SK-N-SH (cell line): ENCODE results near the gene RASGRP2. TPM values are rescaled to one million over a fixed set of nuclear protein-coding genes. Genes with fewer than 3 reads are reported as not detected.
A peak's percentile ranks its signal among the peaks of the same experiment; 100 is the strongest.

Source experiments
- CTCF ChIA-PET: fragments of 300-600, 350-600 bp; formaldehyde crosslinking; extraction: SDS; loops from one replicate; lab custom pipeline; 2021; lab: Yijun Ruan, JAX
- POLR2A ChIA-PET: fragments of 350-600 bp; sonication (Branson Sonifier 250); formaldehyde crosslinking; extraction: SDS; loops from one replicate; lab custom pipeline; 2020; ENCODE audit warnings: antibody characterized with exemption, inconsistent platforms; lab: Yijun Ruan, JAX
- DNase-seq: peaks from one replicate; pipeline ENCODE4 v3.0.0; 2012
- H2AFZ ChIP-seq: fragments of 200-600 bp; sonication (generic); 2 replicates; pipeline ENCODE4 v1.8.1; 2016; ENCODE audit warnings: antibody characterized with exemption, mild to moderate bottlenecking, low read depth
- H3F3A ChIP-seq: fragments of 200-600 bp; sonication (generic); replicated peaks from 2 replicates; pipeline ENCODE3; 2016; ENCODE audit warnings: antibody characterized with exemption, mild to moderate bottlenecking; ENCODE audit not compliant: insufficient read depth
- H3K27ac ChIP-seq, 2 experiments: fragments of 200-500 bp in 1 of 2; fragments of 200-600 bp in 1 of 2; sonication (Bioruptor generic) in 1 of 2; sonication (generic), shearing (Covaris generic) in 1 of 2; 2 replicates each; pipeline versions ENCODE4 v1.5.1 to v1.6.1; 2014 to 2016; ENCODE audit warnings: low read depth in 2 of 2, inconsistent platforms in 1 of 2, low read length in 1 of 2, mild to moderate bottlenecking in 1 of 2, mixed read lengths in 1 of 2
- H3K27me3 ChIP-seq: fragments of 200-600 bp; sonication (generic), shearing (Covaris generic); 2 replicates; pipeline ENCODE4 v1.6.1; 2016; ENCODE audit warnings: mixed run types; ENCODE audit not compliant: insufficient read depth
- H3K36me3 ChIP-seq, 2 experiments: fragments of 200-500 bp in 1 of 2; fragments of 200-600 bp in 1 of 2; sonication (Bioruptor generic) in 1 of 2; sonication (generic) in 1 of 2; replicated peaks in 1 of 2; 2 replicates each; pipeline versions ENCODE3 to v1.5.1; 2014 to 2016; ENCODE audit warnings: low read length in 1 of 2, mild to moderate bottlenecking in 1 of 2; ENCODE audit not compliant: insufficient read depth in 2 of 2, control insufficient read depth in 1 of 2
- H3K4me1 ChIP-seq, 2 experiments: fragments of 200-500 bp in 1 of 2; fragments of 200-600 bp in 1 of 2; sonication (Bioruptor generic) in 1 of 2; sonication (generic), shearing (Covaris generic) in 1 of 2; 2 replicates each; pipeline versions ENCODE4 v1.5.1 to v1.6.1; 2014 to 2016; ENCODE audit warnings: low read depth in 1 of 2, low read length in 1 of 2, mixed run types in 1 of 2; ENCODE audit not compliant: insufficient read depth in 2 of 2, control insufficient read depth in 1 of 2
- H3K4me2 ChIP-seq: fragments of 200-600 bp; sonication (generic), shearing (Covaris generic); 2 replicates; pipeline ENCODE4 v1.6.1; 2017; ENCODE audit warnings: mixed run types
- H3K4me3 ChIP-seq, 2 experiments: fragments of 200-500 bp in 1 of 2; fragments of 200-600 bp in 1 of 2; sonication (Bioruptor generic) in 1 of 2; sonication (generic), shearing (Covaris generic) in 1 of 2; 2 replicates each; pipeline versions ENCODE4 v1.5.1 to v1.8.1; 2014 to 2016; ENCODE audit warnings: low read depth in 2 of 2, inconsistent platforms in 1 of 2, low read length in 1 of 2, mild to moderate bottlenecking in 1 of 2, mixed read lengths in 1 of 2, moderate library complexity in 1 of 2
- H3K79me2 ChIP-seq: fragments of 200-600 bp; sonication (generic); 2 replicates; pipeline ENCODE4 v1.8.1; 2017; ENCODE audit warnings: mild to moderate bottlenecking; ENCODE audit not compliant: insufficient read depth
- H3K9ac ChIP-seq: fragments of 200-600 bp; sonication (generic); 2 replicates; pipeline ENCODE4 v1.6.1; 2017; ENCODE audit warnings: mixed run types
- H3K9me2 ChIP-seq: fragments of 200-600 bp; sonication (generic); 2 replicates; pipeline ENCODE4 v1.6.1; 2017; ENCODE audit warnings: mixed run types
- H3K9me3 ChIP-seq: fragments of 200-600 bp; sonication (generic); 2 replicates; pipeline ENCODE4 v1.6.1; 2017; ENCODE audit warnings: mixed run types, mild to moderate bottlenecking, moderate library complexity
- H4K20me1 ChIP-seq: fragments of 200-600 bp; sonication (generic); 2 replicates; pipeline ENCODE4 v1.6.1; 2017; ENCODE audit warnings: mild to moderate bottlenecking, mixed run types; ENCODE audit not compliant: insufficient read depth
- CHD2 ChIP-seq: fragments of 150-350 bp; IDR thresholded peaks from 2 replicates; pipeline ENCODE4 v1.6.1; 2018; ENCODE audit warnings: low read length; ENCODE audit not compliant: partially characterized antibody
- ELF1 ChIP-seq: IDR thresholded peaks from 2 replicates; pipeline ENCODE4 v1.4.0; 2012
- EP300 ChIP-seq, 2 experiments: IDR thresholded peaks; 2 replicates each; pipeline versions ENCODE4 v1.4.0 to v1.6.1; 2012; ENCODE audit warnings: borderline replicate concordance in 1 of 2, low read depth in 1 of 2, low read length in 1 of 2
- FOXJ3 ChIP-seq: sonication (generic); formaldehyde crosslinking; IDR thresholded peaks from 2 replicates; pipeline ENCODE4 v1.5.1; 2020; ENCODE audit warnings: mild to moderate bottlenecking, missing genetic modification reagents
- FOXM1 ChIP-seq: IDR thresholded peaks from 2 replicates; pipeline ENCODE4 v1.4.0; 2012; ENCODE audit warnings: low read depth, mild to moderate bottlenecking
- MXI1 ChIP-seq: IDR thresholded peaks from 2 replicates; pipeline ENCODE4 v1.6.1; 2012; ENCODE audit warnings: mild to moderate bottlenecking, low read depth, low read length, improper control_type of control experiment
- NFIC ChIP-seq: IDR thresholded peaks from 2 replicates; pipeline ENCODE4 v1.4.0; 2012; ENCODE audit warnings: borderline replicate concordance
- NRF1 ChIP-seq: IDR thresholded peaks from 2 replicates; pipeline ENCODE4 v1.6.1; 2012; ENCODE audit warnings: low read depth, mild to moderate bottlenecking, low read length
- RAD21 ChIP-seq: IDR thresholded peaks from 2 replicates; pipeline ENCODE4 v1.6.1; 2012; ENCODE audit warnings: mild to moderate bottlenecking, low read length
- RCOR1 ChIP-seq: fragments of 150-350 bp; IDR thresholded peaks from 2 replicates; pipeline ENCODE4 v1.6.1; 2017; ENCODE audit warnings: antibody characterized with exemption, low read length
- RFX5 ChIP-seq: IDR thresholded peaks from 2 replicates; pipeline ENCODE4 v1.6.1; 2012; ENCODE audit warnings: mild to moderate bottlenecking, improper control_type of control experiment, low read length
- SIN3A ChIP-seq: IDR thresholded peaks from 2 replicates; pipeline ENCODE4 v1.6.1; 2012; ENCODE audit warnings: low read depth, mild to moderate bottlenecking, low read length, moderate library complexity, borderline replicate concordance
- SMC3 ChIP-seq: IDR thresholded peaks from 2 replicates; pipeline ENCODE4 v1.6.1; 2012; ENCODE audit warnings: low read depth, low read length, improper control_type of control experiment
- TAF1 ChIP-seq: IDR thresholded peaks from 2 replicates; pipeline ENCODE4 v1.6.1; 2012; ENCODE audit warnings: low read depth, mild to moderate bottlenecking, low read length, moderate library complexity, borderline replicate concordance
- TEAD4 ChIP-seq: IDR thresholded peaks from 2 replicates; pipeline ENCODE4 v1.4.0; 2012; ENCODE audit warnings: mild to moderate bottlenecking, borderline replicate concordance; ENCODE audit not compliant: insufficient read depth
- WGBS: methylation state at CpG from one replicate; pipeline ENCODE4 v1.1.6; 2017; ENCODE audit warnings: low lambda C conversion rate; 5-methylcytosine and 5-hydroxymethylcytosine counted together
- polyA plus RNA-seq, 3 experiments: library from polyadenylated mRNA; depleted of rRNA; stranded (reverse); fragments of >200 nt; gene quantifications; 2 replicates each; pipeline ENCODE4 v1.2.3, GENCODE V29; 2012
- TF ChIP-seq, protein P1 (sequence below): IDR thresholded peaks from 2 replicates; pipeline ENCODE4; 2012
- TF ChIP-seq, protein P2 (sequence below): fragments of 150-350 bp; IDR thresholded peaks from 2 replicates; pipeline ENCODE4 v1.6.1; 2016; ENCODE audit warnings: mild to moderate bottlenecking, low read depth, low read length
- TF ChIP-seq, protein P3 (sequence below): fragments of 200-600 bp; sonication (generic); IDR thresholded peaks from 2 replicates; pipeline ENCODE4 v1.6.1; 2017; ENCODE audit warnings: antibody characterized with exemption, mild to moderate bottlenecking, moderate library complexity

RASGRP2 gene
- polyA plus RNA-seq, 1 of the 3 experiments (the other 2 are of a cell fraction), result 1.6 TPM

DNA sequence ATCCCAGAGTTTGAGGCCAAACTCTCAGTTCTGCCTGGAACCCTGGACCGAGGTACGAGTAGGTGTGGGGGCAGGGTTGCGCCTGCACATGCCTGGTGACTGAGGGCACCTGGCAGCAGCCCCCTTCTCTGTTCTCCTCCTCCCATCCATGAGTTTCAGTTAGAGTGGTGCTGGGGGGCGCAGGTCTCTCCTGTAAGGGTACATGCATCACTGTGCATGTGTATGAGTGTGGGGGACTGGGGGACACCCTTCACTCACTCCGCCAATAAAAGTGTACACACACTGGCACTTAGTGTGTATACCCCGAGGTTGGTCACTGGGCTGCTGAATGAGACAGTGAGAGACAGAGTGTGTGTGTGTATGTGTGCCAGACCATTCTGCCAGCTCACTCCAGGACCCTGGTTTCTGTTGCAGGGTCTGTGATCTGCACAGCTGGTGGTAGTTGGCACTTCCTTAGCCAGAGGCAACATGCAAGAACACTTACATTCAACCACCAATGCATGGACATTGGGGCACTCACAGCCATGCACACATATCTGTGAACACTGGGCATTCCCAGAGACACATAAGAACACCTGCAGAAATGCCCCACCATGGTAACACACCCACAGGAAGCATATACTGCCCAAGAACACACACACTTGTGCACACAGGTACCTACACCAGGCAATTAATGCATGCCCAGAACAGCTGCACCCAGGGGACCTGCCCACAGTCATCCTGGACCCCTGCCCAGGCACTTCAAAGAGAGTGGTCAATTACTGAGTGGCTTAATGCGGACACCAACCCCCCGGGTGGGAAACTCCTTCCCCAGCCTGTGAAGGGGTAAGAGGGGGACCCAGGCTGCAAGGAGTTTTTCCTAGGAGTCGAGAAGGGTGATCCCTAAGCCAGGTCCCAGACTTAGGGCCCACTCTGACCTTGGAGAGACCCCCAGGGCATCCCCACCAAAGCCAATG lies 19.8 kb downstream of the RASGRP2 start:
- Histone ChIP-seq H3K9me2 (no peaks in the 10 kb centered on the region), H3K4me2 (peak overlapping the region; percentile 100; the same call in 1 of the 2 replicates), H3K27me3 (no peaks in the 10 kb centered on the region; the same call in 1 of the 2 replicates), H3K27ac (peak overlapping the region in 1 of 2 experiments; percentile 76; a peak in 2 of 4 replicates), H2AFZ (no peak overlapping the region; the same call in 1 of the 2 replicates), H3K4me3 (peak overlapping the region in 1 of 2 experiments; percentile 67; a peak in 1 of 4 replicates), H3K9ac (no peak overlapping the region), H3K36me3 (no peaks in the 10 kb centered on the region), H3F3A (no peaks in the 10 kb centered on the region), H4K20me1 (no peaks in the 10 kb centered on the region), H3K9me3 (no peaks in the 10 kb centered on the region), H3K79me2 (no peaks in the 10 kb centered on the region), H3K4me1 (peaks cover 0 to 34% of the 10 kb centered on the region in 2 experiments; a peak in 1 of 4 replicates)
- DNase-seq, result peak; percentile 62
- CTCF ChIA-PET, result interaction anchor here (0.5 to 2.6 kb wide), 7 partner anchors 10 to 72 kb away, joined by 3 to 17 read pairs (median 4); no protein-coding TSS in a partner anchor
- 68% methylated on average over 6 of the region's 9 CpGs for WGBS
- TF ChIP-seq RCOR1 (0 out of 2 replicates have a peak, but pooled peaks have one; percentile 11), EP300 (IDR thresholded peaks at IDR 0.05; ENCODE audit: borderline replicate concordance in 1 of 2, low read depth in 1 of 2, low read length in 1 of 2) (0 out of 4 replicates have a peak, but pooled peaks of 1 of the 2 experiments have one; percentile 22), RFX5 (no peak), CHD2 (peak; percentile 27), FOXM1 (no peak), FOXJ3 (CRISPR knock-in tag) (no peak), ELF1 (no peak)
- TF ChIP-seq, all 33 proteins: peak for 3
- POLR2A ChIA-PET, result no interaction called here

DNA sequence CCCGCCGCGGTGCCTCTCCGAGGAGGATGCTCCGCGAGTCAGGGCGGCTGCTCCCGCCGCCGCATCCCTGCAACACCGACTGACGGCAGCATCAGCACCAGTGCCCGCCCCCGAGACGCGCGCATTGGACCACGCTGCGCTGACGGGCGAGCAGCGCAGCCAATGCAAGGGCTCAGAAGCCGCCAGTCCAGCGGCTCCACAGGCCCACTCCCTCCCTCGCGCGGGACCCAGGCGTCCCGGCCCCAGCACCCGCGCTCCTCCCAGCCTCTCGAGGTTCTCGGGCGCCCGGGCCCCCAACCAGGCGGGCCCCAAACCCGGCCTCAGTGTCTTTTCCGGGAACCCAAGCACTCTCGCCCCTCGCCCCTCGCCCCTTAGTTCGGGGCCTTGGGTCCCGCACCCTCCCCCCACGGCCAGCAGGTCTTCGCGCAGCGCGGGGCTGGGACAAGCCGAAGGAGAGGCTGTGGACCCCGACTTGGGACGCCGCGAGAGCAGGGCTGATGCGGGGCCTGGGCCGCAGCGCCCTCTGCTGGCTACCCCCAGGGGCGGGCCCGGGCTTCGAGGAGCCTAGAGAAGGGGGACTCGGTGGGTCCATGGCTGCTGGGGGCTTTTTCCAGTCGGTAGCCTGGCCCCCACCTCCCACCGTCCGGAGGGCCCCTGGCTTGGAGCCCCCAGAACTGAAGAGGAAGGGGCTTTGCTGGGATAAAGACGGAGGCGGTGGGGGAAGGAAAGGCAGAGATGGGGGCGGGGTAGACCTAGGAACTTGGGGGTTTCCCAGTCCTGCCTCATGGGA lies 20.6 kb downstream of the RASGRP2 start, which contains the start of gene NRXN2:
TSS of gene NRXN2 (minus strand) at position 81 of the 790 bp plus-strand sequence. CDS start 9,498 bp downstream, outside the sequence.
- H3K4me1 ChIP-seq, result peaks cover 0 to 34% of the 10 kb centered on the region in 2 experiments; a peak in 1 of 4 replicates
- no peaks in the 10 kb centered on the region for H3K9me2 ChIP-seq
- H3K36me3 ChIP-seq, result no peaks in the 10 kb centered on the region
- H3K27ac ChIP-seq, result peak within 1 kb of the TSS in 1 of 2 experiments; percentile 76; a peak in 2 of 4 replicates
- H3K27me3 ChIP-seq, result peaks cover under 1% of the 10 kb centered on the region; the same call in 1 of the 2 replicates
- H3K9ac ChIP-seq, result peak within 1 kb of the TSS; percentile 84
- peak within 1 kb of the TSS; percentile 100 for H3K4me2 ChIP-seq
- 11% methylated on average over 21 of the region's 66 CpGs for WGBS
- H4K20me1 ChIP-seq, result no peaks in the 10 kb centered on the region
- H3K79me2 ChIP-seq, result no peaks in the 10 kb centered on the region
- H3K9me3 ChIP-seq, result no peaks in the 10 kb centered on the region
- H3K4me3 ChIP-seq, result peak within 1 kb of the TSS; percentile 67 to 93
- CTCF ChIA-PET, result interaction anchor here (1.0 to 2.6 kb wide), 10 partner anchors 11 to 71 kb away, joined by 3 to 33 read pairs (median 6); partner anchors contain the start of gene RASGRP2
- no peaks in the 10 kb centered on the region for H3F3A ChIP-seq
- TF ChIP-seq, protein P1, sequence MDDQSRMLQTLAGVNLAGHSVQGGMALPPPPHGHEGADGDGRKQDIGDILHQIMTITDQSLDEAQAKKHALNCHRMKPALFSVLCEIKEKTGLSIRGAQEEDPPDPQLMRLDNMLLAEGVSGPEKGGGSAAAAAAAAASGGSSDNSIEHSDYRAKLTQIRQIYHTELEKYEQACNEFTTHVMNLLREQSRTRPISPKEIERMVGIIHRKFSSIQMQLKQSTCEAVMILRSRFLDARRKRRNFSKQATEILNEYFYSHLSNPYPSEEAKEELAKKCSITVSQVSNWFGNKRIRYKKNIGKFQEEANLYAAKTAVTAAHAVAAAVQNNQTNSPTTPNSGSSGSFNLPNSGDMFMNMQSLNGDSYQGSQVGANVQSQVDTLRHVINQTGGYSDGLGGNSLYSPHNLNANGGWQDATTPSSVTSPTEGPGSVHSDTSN, result peak; percentile 99
- TF ChIP-seq, protein P2, sequence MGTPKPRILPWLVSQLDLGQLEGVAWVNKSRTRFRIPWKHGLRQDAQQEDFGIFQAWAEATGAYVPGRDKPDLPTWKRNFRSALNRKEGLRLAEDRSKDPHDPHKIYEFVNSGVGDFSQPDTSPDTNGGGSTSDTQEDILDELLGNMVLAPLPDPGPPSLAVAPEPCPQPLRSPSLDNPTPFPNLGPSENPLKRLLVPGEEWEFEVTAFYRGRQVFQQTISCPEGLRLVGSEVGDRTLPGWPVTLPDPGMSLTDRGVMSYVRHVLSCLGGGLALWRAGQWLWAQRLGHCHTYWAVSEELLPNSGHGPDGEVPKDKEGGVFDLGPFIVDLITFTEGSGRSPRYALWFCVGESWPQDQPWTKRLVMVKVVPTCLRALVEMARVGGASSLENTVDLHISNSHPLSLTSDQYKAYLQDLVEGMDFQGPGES, result peak; percentile 71
- TF ChIP-seq SIN3A (no peak), TEAD4 (no peak), FOXJ3 (CRISPR knock-in tag) (0 out of 2 replicates have a peak, but pooled peaks have one; percentile 19), SMC3 (peak; percentile 78), NFIC (no peak), RAD21 (peak; percentile 72), MXI1 (peak; percentile 52; the same call in 1 of the 2 replicates), NRF1 (peak; percentile 37; the same call in 1 of the 2 replicates), TAF1 (peak; percentile 16; the same call in 1 of the 2 replicates)
- TF ChIP-seq, protein P3, sequence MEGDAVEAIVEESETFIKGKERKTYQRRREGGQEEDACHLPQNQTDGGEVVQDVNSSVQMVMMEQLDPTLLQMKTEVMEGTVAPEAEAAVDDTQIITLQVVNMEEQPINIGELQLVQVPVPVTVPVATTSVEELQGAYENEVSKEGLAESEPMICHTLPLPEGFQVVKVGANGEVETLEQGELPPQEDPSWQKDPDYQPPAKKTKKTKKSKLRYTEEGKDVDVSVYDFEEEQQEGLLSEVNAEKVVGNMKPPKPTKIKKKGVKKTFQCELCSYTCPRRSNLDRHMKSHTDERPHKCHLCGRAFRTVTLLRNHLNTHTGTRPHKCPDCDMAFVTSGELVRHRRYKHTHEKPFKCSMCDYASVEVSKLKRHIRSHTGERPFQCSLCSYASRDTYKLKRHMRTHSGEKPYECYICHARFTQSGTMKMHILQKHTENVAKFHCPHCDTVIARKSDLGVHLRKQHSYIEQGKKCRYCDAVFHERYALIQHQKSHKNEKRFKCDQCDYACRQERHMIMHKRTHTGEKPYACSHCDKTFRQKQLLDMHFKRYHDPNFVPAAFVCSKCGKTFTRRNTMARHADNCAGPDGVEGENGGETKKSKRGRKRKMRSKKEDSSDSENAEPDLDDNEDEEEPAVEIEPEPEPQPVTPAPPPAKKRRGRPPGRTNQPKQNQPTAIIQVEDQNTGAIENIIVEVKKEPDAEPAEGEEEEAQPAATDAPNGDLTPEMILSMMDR, result peak; percentile 98
- peak within 1 kb of the TSS; percentile 100; the same call in 1 of the 2 replicates for H2AFZ ChIP-seq
- DNase-seq, result peak; percentile 97
- POLR2A ChIA-PET, result no interaction called here
